Stimulated activated CD4-positive, alpha-beta T cell treated with anti-CD3 and anti-CD28 coated beads, TNF-alpha, amount 100 ng/mL, for 4 hours (primary cell): ENCODE results near the gene TMBIM6.
"Not testable (repeated sequence)": the region's sequence is repeated elsewhere in the genome, so short reads cannot be mapped to it uniquely, and the experiment has no call there.

Source experiments
- DNase-seq, 3 experiments: peaks; one replicate each; pipeline ENCODE4 v3.0.0-alpha.2; 2020; ENCODE audit warnings: low read depth in 3 of 3

TMBIM6 gene

GRCh38 chr12:49730050-49730449 is 11.3 kb upstream of the TMBIM6 start:
- no peak for DNase-seq

- DNase-seq = no peak
Observed at GRCh38 chr12:49730568-49731101, 10.7 kb upstream of the TMBIM6 start.

- DNase-seq = no peak
Observed at GRCh38 chr12:49733219-49734017, 7.9 kb upstream of the TMBIM6 start.

GRCh38 chr12:49734900-49735299 is 6.5 kb upstream of the TMBIM6 start:
- DNase-seq = not testable (repeated sequence)

GRCh38 chr12:49738721-49739120 is 2.6 kb upstream of the TMBIM6 start:
- DNase-seq = not testable (repeated sequence)

- DNase-seq = not testable (repeated sequence)
Observed at GRCh38 chr12:49740277-49740676, 1.1 kb upstream of the TMBIM6 start.

GRCh38 chr12:49741882-49742620 is 694 bp downstream of the TMBIM6 start:
- DNase-seq = peak; percentile 69 to 78 (median 72)

- DNase-seq = no peak
Observed at GRCh38 chr12:49744363-49744885, 3.1 kb downstream of the TMBIM6 start.

GRCh38 chr12:49748306-49748705 is 6.9 kb downstream of the TMBIM6 start:
- DNase-seq = no peak

GRCh38 chr12:49748800-49749199 is 7.4 kb downstream of the TMBIM6 start:
- DNase-seq = no peak

GRCh38 chr12:49750027-49750995 is 9.0 kb downstream of the TMBIM6 start:
- peak in 1 of 3 experiments; percentile 26 for DNase-seq

- DNase-seq = no peak
Observed at GRCh38 chr12:49750996-49751393, 9.6 kb downstream of the TMBIM6 start.

- no peak for DNase-seq
Observed at GRCh38 chr12:49761677-49762467, 20.5 kb downstream of the TMBIM6 start.

- no peak for DNase-seq
Observed at GRCh38 chr12:49762468-49762847, 21.1 kb downstream of the TMBIM6 start.

- peak; percentile 55 to 60 (median 60) for DNase-seq
Observed at GRCh38 chr12:49763006-49763591, 21.7 kb downstream of the TMBIM6 start.

GRCh38 chr12:49764126-49764525 is 22.8 kb downstream of the TMBIM6 start:
- DNase-seq = no peak

GRCh38 chr12:49766115-49766455 is 24.7 kb downstream of the TMBIM6 start:
- DNase-seq = no peak

GRCh38 chr12:49767333-49767732 is 26.0 kb downstream of the TMBIM6 start:
- DNase-seq = no peak

GRCh38 chr12:49773102-49773501 is 31.7 kb downstream of the TMBIM6 start:
- DNase-seq = not testable (repeated sequence)

GRCh38 chr12:49776413-49776812 is 35.1 kb downstream of the TMBIM6 start:
- DNase-seq = peak in 1 of 3 experiments; percentile 19
